Activated naive CD8-positive, alpha-beta T cell treated with anti-CD3 and anti-CD28 coated beads, Interleukin-2, amount 10 ng/mL, durations not matched to agents 7 days and 5 days (primary cell): ENCODE measurements around the gene RPL21. TPM values are rescaled to one million over a fixed set of nuclear protein-coding genes. Genes with fewer than 3 reads are reported as not detected.
A peak's percentile ranks its signal among the peaks of the same experiment; 100 is the strongest.
"Not testable (repeated sequence)": the region's sequence is repeated elsewhere in the genome, so short reads cannot be mapped to it uniquely, and the experiment has no call there.

Experiments used
- ATAC-seq: fragments of 150-1000 bp; cut with Tn5 transposase; one replicate; pipeline ENCODE4 v1.10.0; 2021; ENCODE audit warnings: low read depth, moderate library complexity
- POLR2A ChIA-PET: fragments of 350-600 bp; sonication (Branson Sonifier 250); formaldehyde crosslinking; loops from one replicate; lab custom pipeline; 2021; ENCODE audit warnings: antibody characterized with exemption; lab: Charles Lee
- DNase-seq: peaks from one replicate; pipeline ENCODE4 v3.0.0; 2021
- H3K27ac Mint-ChIP-seq: one replicate; pipeline ENCODE4 v1.8.0; 2022; ENCODE audit warnings: mild to moderate bottlenecking, mixed read lengths
- H3K27me3 Mint-ChIP-seq: one replicate; pipeline ENCODE4 v1.8.0; 2022; ENCODE audit warnings: mild to moderate bottlenecking, moderate library complexity, mixed read lengths
- H3K36me3 Mint-ChIP-seq: one replicate; pipeline ENCODE4 v1.8.0; 2021; ENCODE audit warnings: mild to moderate bottlenecking, mixed read lengths
- H3K4me1 Mint-ChIP-seq: one replicate; pipeline ENCODE4 v1.8.0; 2021; ENCODE audit warnings: mixed read lengths
- H3K4me3 Mint-ChIP-seq: one replicate; pipeline ENCODE4 v1.8.0; 2022; ENCODE audit warnings: mild to moderate bottlenecking, moderate library complexity, mixed read lengths
- H3K9me3 Mint-ChIP-seq: one replicate; pipeline ENCODE4 v1.8.0; 2021; ENCODE audit warnings: mixed read lengths
- total RNA-seq, 2 experiments: library from RNA; stranded (reverse); gene quantifications; one replicate each; pipeline ENCODE4 v1.2.3, GENCODE V29; 2021

Gene RPL21
- total RNA-seq, 2 experiments from 2014 or later: 1,116 to 1,143 TPM

- Mint-ChIP-seq H3K27ac (no peak overlapping the region), H3K27me3 (peaks cover 5% of the 10 kb centered on the region), H3K4me3 (no peak overlapping the region), H3K9me3 (no peaks in the 10 kb centered on the region), H3K36me3 (no peaks in the 10 kb centered on the region), H3K4me1 (no peaks in the 10 kb centered on the region)
- ATAC-seq: no peak
- POLR2A ChIA-PET: no interaction called here
- no peak for DNase-seq
These were observed 30.1 kb downstream of the RPL21 start for GRCh38 chr13:27281420-27281819.

GRCh38 chr13:27283906-27284493, 32.6 kb downstream of the RPL21 start:
- POLR2A ChIA-PET: no interaction called here
- DNase-seq (no peak), ATAC-seq (no peak)
- Mint-ChIP-seq H3K27me3 (peaks cover 3% of the 10 kb centered on the region), H3K9me3 (no peaks in the 10 kb centered on the region), H3K27ac (no peak overlapping the region), H3K4me3 (no peak overlapping the region), H3K4me1 (no peaks in the 10 kb centered on the region), H3K36me3 (no peaks in the 10 kb centered on the region)

- ATAC-seq: no peak
- POLR2A ChIA-PET: no interaction called here
- Mint-ChIP-seq H3K36me3 (no peaks in the 10 kb centered on the region), H3K9me3 (no peaks in the 10 kb centered on the region), H3K4me1 (peaks cover 5% of the 10 kb centered on the region), H3K27me3 (no peaks in the 10 kb centered on the region), H3K4me3 (no peak overlapping the region), H3K27ac (no peak overlapping the region)
- no peak for DNase-seq
These were observed 37.0 kb downstream of the RPL21 start for GRCh38 chr13:27288392-27288791.

- H3K9me3 Mint-ChIP-seq: no peaks in the 10 kb centered on the region
- ATAC-seq (no peak), DNase-seq (no peak)
- no peak overlapping the region for H3K4me3 Mint-ChIP-seq
- peaks cover 13% of the 10 kb centered on the region for H3K4me1 Mint-ChIP-seq
- H3K36me3 Mint-ChIP-seq: no peaks in the 10 kb centered on the region
- no peak overlapping the region for H3K27ac Mint-ChIP-seq
- H3K27me3 Mint-ChIP-seq: no peaks in the 10 kb centered on the region
- POLR2A ChIA-PET: no interaction called here
These were observed 37.8 kb downstream of the RPL21 start for GRCh38 chr13:27289011-27289665.

GRCh38 chr13:27290715-27291114, 39.4 kb downstream of the RPL21 start:
- Mint-ChIP-seq H3K27me3 (no peaks in the 10 kb centered on the region), H3K27ac (no peak overlapping the region), H3K4me1 (peaks cover 20% of the 10 kb centered on the region), H3K9me3 (no peaks in the 10 kb centered on the region), H3K4me3 (no peak overlapping the region), H3K36me3 (no peaks in the 10 kb centered on the region)
- DNase-seq: no peak
- POLR2A ChIA-PET: interaction anchor here (0.5 kb wide), 1 partner anchor 284 kb away, joined by 3 read pairs; no protein-coding TSS in a partner anchor
- ATAC-seq: no peak

- H3K4me3 Mint-ChIP-seq, H3K9me3 Mint-ChIP-seq, POLR2A ChIA-PET, H3K27ac Mint-ChIP-seq, DNase-seq, H3K27me3 Mint-ChIP-seq, ATAC-seq, H3K36me3 Mint-ChIP-seq: not testable (repeated sequence)
- peaks cover 20% of the 10 kb centered on the region for H3K4me1 Mint-ChIP-seq
These were observed 40.6 kb downstream of the RPL21 start for GRCh38 chr13:27291967-27292366.

- no peak for ATAC-seq
- POLR2A ChIA-PET: no interaction called here
- peak overlapping the region; percentile 56 for H3K4me3 Mint-ChIP-seq
These were observed 41.8 kb downstream of the RPL21 start for GRCh38 chr13:27293076-27293691.

GRCh38 chr13:27293873-27294515, 42.6 kb downstream of the RPL21 start:
- ATAC-seq (peak; percentile 93), DNase-seq (no peak)
- H3K36me3 Mint-ChIP-seq: no peaks in the 10 kb centered on the region
- no peaks in the 10 kb centered on the region for H3K27me3 Mint-ChIP-seq
- H3K4me3 Mint-ChIP-seq: peak overlapping the region; percentile 56
- POLR2A ChIA-PET: no interaction called here
- H3K4me1 Mint-ChIP-seq: peaks cover 20% of the 10 kb centered on the region
- H3K9me3 Mint-ChIP-seq: no peaks in the 10 kb centered on the region
- peak overlapping the region; percentile 71 for H3K27ac Mint-ChIP-seq

More at GRCh38 chr13:27293076-27293691, 41.8 kb downstream of the RPL21 start:
- Mint-ChIP-seq H3K27ac (peak overlapping the region; percentile 71), H3K9me3 (no peaks in the 10 kb centered on the region), H3K4me1 (peaks cover 20% of the 10 kb centered on the region), H3K36me3 (no peaks in the 10 kb centered on the region), H3K27me3 (no peaks in the 10 kb centered on the region)
- no peak for DNase-seq

- POLR2A ChIA-PET: no interaction called here
- Mint-ChIP-seq H3K4me1 (peaks cover 22% of the 10 kb centered on the region), H3K36me3 (no peaks in the 10 kb centered on the region), H3K9me3 (no peaks in the 10 kb centered on the region), H3K4me3 (no peak overlapping the region), H3K27ac (no peak overlapping the region), H3K27me3 (peaks cover 3% of the 10 kb centered on the region)
- ATAC-seq: no peak
- DNase-seq: no peak
These were observed 43.7 kb downstream of the RPL21 start for GRCh38 chr13:27295096-27295495.

GRCh38 chr13:27295660-27296059, 44.3 kb downstream of the RPL21 start:
- POLR2A ChIA-PET: no interaction called here

GRCh38 chr13:27296496-27296895, 45.1 kb downstream of the RPL21 start:
- ATAC-seq (no peak), DNase-seq (no peak)
- Mint-ChIP-seq H3K4me3 (no peak overlapping the region), H3K36me3 (no peaks in the 10 kb centered on the region), H3K27me3 (peaks cover 3% of the 10 kb centered on the region), H3K4me1 (peaks cover 22% of the 10 kb centered on the region), H3K27ac (no peak overlapping the region), H3K9me3 (no peaks in the 10 kb centered on the region)
- POLR2A ChIA-PET: no interaction called here

More at GRCh38 chr13:27295660-27296059, 44.3 kb downstream of the RPL21 start:
- Mint-ChIP-seq H3K4me1 (peaks cover 22% of the 10 kb centered on the region), H3K36me3 (no peaks in the 10 kb centered on the region), H3K4me3 (no peak overlapping the region), H3K27me3 (peaks cover 3% of the 10 kb centered on the region), H3K27ac (no peak overlapping the region), H3K9me3 (no peaks in the 10 kb centered on the region)
- DNase-seq (no peak), ATAC-seq (no peak)

- no peak overlapping the region for H3K27ac Mint-ChIP-seq
- DNase-seq (no peak), ATAC-seq (no peak)
- POLR2A ChIA-PET: no interaction called here
- H3K27me3 Mint-ChIP-seq: peaks cover 3% of the 10 kb centered on the region
- peaks cover 7% of the 10 kb centered on the region for H3K9me3 Mint-ChIP-seq
- no peaks in the 10 kb centered on the region for H3K36me3 Mint-ChIP-seq
- peaks cover 19% of the 10 kb centered on the region for H3K4me1 Mint-ChIP-seq
- H3K4me3 Mint-ChIP-seq: no peak overlapping the region
These were observed 47.5 kb downstream of the RPL21 start for GRCh38 chr13:27298849-27299248.

- ATAC-seq, H3K36me3 Mint-ChIP-seq, H3K4me3 Mint-ChIP-seq, DNase-seq, H3K9me3 Mint-ChIP-seq, H3K4me1 Mint-ChIP-seq, POLR2A ChIA-PET, H3K27me3 Mint-ChIP-seq, H3K27ac Mint-ChIP-seq: not testable (repeated sequence)
These were observed 49.0 kb downstream of the RPL21 start for GRCh38 chr13:27300406-27300805.
